ENCODE data around the gene HCN1. TPM values are rescaled to one million over a fixed set of nuclear protein-coding genes. Genes with fewer than 3 reads are reported as not detected.

Gene HCN1
- total RNA-seq, 1 experiment from 2014 or later = not detected

- ChIA-PET CTCF (interaction anchor here (0.7 kb wide), 1 partner anchor 138 kb away, joined by 5 read pairs; no protein-coding TSS in a partner anchor), POLR2A (interaction anchor here (0.6 kb wide), 1 partner anchor 21 kb away, joined by 3 read pairs; no protein-coding TSS in a partner anchor)
- intact Hi-C loops (cut with micrococcal nuclease) = no loop called here
- Mint-ChIP-seq H3K27ac (ENCODE audit: low read depth, unreplicated experiment) (no peak overlapping the region), H3K9me3 (ENCODE audit: unreplicated experiment) (peaks cover 7% of the 10 kb centered on the region), H3K4me1 (ENCODE audit: insufficient read depth, unreplicated experiment) (no peaks in the 10 kb centered on the region), H3K27me3 (ENCODE audit: insufficient read depth, unreplicated experiment) (no peaks in the 10 kb centered on the region), H3K36me3 (ENCODE audit: insufficient read depth, unreplicated experiment) (no peaks in the 10 kb centered on the region), H3K4me3 (ENCODE audit: unreplicated experiment) (no peak overlapping the region)
- no TSS peak for BruUV-seq (replicated peaks)
- no peak for DNase-seq (ENCODE audit: unreplicated experiment)
- TF ChIP-seq CTCF (IDR thresholded peaks at IDR 0.05; ENCODE audit: unreplicated experiment) = no peak
Observed at GRCh38 chr5:45252541-45252940, 443.6 kb downstream of the HCN1 start.

GRCh38 chr5:45225571-45226031 lies 470.6 kb downstream of the HCN1 start:
- no peak for DNase-seq (ENCODE audit: unreplicated experiment)
- Mint-ChIP-seq H3K4me3 (ENCODE audit: unreplicated experiment) (no peak overlapping the region), H3K27me3 (ENCODE audit: insufficient read depth, unreplicated experiment) (no peaks in the 10 kb centered on the region), H3K9me3 (ENCODE audit: unreplicated experiment) (no peaks in the 10 kb centered on the region), H3K27ac (ENCODE audit: low read depth, unreplicated experiment) (no peak overlapping the region), H3K36me3 (ENCODE audit: insufficient read depth, unreplicated experiment) (no peaks in the 10 kb centered on the region), H3K4me1 (ENCODE audit: insufficient read depth, unreplicated experiment) (no peaks in the 10 kb centered on the region)
- CTCF ChIA-PET = interaction anchor here (0.6 to 0.7 kb wide), 2 partner anchors 11 to 397 kb away, joined by 3 to 4 read pairs; no protein-coding TSS in a partner anchor
- intact Hi-C loops (cut with micrococcal nuclease) = no loop called here
- no TSS peak for BruUV-seq (replicated peaks)
- no peak for TF ChIP-seq CTCF (IDR thresholded peaks at IDR 0.05; ENCODE audit: unreplicated experiment)
- POLR2A ChIA-PET = no interaction called here

- no TSS peak for BruUV-seq (replicated peaks)
- intact Hi-C loops (cut with micrococcal nuclease) = no loop called here
- no peak for TF ChIP-seq CTCF (IDR thresholded peaks at IDR 0.05; ENCODE audit: unreplicated experiment)
- no peaks in the 10 kb centered on the region for H3K36me3 Mint-ChIP-seq (ENCODE audit: insufficient read depth, unreplicated experiment)
- POLR2A ChIA-PET = no interaction called here
- H3K27ac Mint-ChIP-seq (ENCODE audit: low read depth, unreplicated experiment) = no peak overlapping the region
- H3K27me3 Mint-ChIP-seq (ENCODE audit: insufficient read depth, unreplicated experiment) = no peaks in the 10 kb centered on the region
- CTCF ChIA-PET = interaction anchor here (0.5 to 1.1 kb wide), 2 partner anchors 15 to 703 kb away, joined by 3 to 4 read pairs; no protein-coding TSS in a partner anchor
- H3K4me3 Mint-ChIP-seq (ENCODE audit: unreplicated experiment) = no peak overlapping the region
- H3K4me1 Mint-ChIP-seq (ENCODE audit: insufficient read depth, unreplicated experiment) = no peaks in the 10 kb centered on the region
- DNase-seq (ENCODE audit: unreplicated experiment) = no peak
- no peaks in the 10 kb centered on the region for H3K9me3 Mint-ChIP-seq (ENCODE audit: unreplicated experiment)
Observed at GRCh38 chr5:45205403-45205961, 490.7 kb downstream of the HCN1 start.

Data from MCF 10A (cell line).